Esophagus squamous epithelium (tissue), 4 donors: ENCODE results near the gene TBC1D12.

Source experiments
- POLR2A ChIP-seq, 4 donors: fragments of 450-650 bp; IDR thresholded peaks; one replicate each; pipeline ENCODE4 v1.6.1; 2017; ENCODE audit warnings: antibody characterized with exemption in 4 of 4, mild to moderate bottlenecking in 4 of 4, moderate library complexity in 3 of 4
- TF ChIP-seq, protein P1 (sequence below), 6 experiments: fragments of 450-650 bp in 4 of 6; fragments of 200-600 bp in 2 of 6; sonication (generic) in 2 of 6; IDR thresholded peaks; one replicate each; pipeline ENCODE4 v1.5.1; 2016 to 2019; ENCODE audit warnings: antibody characterized with exemption in 6 of 6, mild to moderate bottlenecking in 4 of 6, moderate library complexity in 4 of 6

DNA sequence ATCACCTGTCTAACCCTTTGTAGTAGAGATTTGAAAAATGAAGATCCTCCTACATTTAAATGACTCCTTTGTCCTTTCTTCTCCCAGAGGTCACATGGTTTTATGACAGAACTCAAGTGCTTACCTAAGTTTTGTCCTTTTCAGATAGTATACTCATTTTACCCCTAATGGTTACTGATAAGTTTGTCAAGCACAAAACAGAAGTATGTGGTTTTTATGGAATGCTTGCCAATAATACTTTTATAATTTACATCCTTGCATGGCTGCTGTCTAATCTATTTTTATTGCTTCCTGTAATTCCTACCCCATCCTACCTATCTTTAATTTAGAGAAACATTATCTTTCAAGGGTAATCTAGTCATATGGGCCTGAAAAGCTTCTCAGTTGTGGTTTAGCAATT, 180.8 kb downstream of the TBC1D12 start:
- TF ChIP-seq, protein P1, sequence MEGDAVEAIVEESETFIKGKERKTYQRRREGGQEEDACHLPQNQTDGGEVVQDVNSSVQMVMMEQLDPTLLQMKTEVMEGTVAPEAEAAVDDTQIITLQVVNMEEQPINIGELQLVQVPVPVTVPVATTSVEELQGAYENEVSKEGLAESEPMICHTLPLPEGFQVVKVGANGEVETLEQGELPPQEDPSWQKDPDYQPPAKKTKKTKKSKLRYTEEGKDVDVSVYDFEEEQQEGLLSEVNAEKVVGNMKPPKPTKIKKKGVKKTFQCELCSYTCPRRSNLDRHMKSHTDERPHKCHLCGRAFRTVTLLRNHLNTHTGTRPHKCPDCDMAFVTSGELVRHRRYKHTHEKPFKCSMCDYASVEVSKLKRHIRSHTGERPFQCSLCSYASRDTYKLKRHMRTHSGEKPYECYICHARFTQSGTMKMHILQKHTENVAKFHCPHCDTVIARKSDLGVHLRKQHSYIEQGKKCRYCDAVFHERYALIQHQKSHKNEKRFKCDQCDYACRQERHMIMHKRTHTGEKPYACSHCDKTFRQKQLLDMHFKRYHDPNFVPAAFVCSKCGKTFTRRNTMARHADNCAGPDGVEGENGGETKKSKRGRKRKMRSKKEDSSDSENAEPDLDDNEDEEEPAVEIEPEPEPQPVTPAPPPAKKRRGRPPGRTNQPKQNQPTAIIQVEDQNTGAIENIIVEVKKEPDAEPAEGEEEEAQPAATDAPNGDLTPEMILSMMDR (IDR thresholded peaks at IDR 0.05) = no peak
- no peak for TF ChIP-seq POLR2A (IDR thresholded peaks at IDR 0.05)
